Measurements from ENCODE around the gene CHST5. TPM values are rescaled to one million over a fixed set of nuclear protein-coding genes. Genes with fewer than 3 reads are reported as not detected.

CHST5 gene
- total and polyA plus RNA-seq, 2 donors (not counting 3 experiments of a cell fraction or from before 2014, with no cell fraction given) = 0.23 to 0.29 TPM

Other genes starting within 250 kb of the CHST5 start
- 49.6 and 53.8 TPM in 2 replicates for gene CFDP1, start 102.6 kb downstream of the CHST5 start, total RNA-seq
- 12.0 and 17.8 TPM in 2 replicates for gene CFDP1, start 102.6 kb downstream of the CHST5 start, polyA plus RNA-seq
- 22.2 and 24.2 TPM in 2 replicates for gene TMEM170A, start 71.4 kb downstream of the CHST5 start, total RNA-seq
- 10.6 and 12.9 TPM in 2 replicates for gene TMEM170A, start 71.4 kb downstream of the CHST5 start, polyA plus RNA-seq
- gene CHST6, start 40.7 kb downstream of the CHST5 start, total RNA-seq = 0.60 and 0.81 TPM in 2 replicates
- gene CHST6, start 40.7 kb downstream of the CHST5 start, polyA plus RNA-seq = 0.26 and 0.48 TPM in 2 replicates
- 9.4 and 10.0 TPM in 2 replicates for gene TMEM231, start 20.1 kb upstream of the CHST5 start, total RNA-seq
- gene TMEM231, start 20.1 kb upstream of the CHST5 start, polyA plus RNA-seq = 35.8 and 41.7 TPM in 2 replicates
- gene GABARAPL2, start 30.3 kb upstream of the CHST5 start, total RNA-seq = 77.9 and 82.5 TPM in 2 replicates
- 51.9 and 84.5 TPM in 2 replicates for gene GABARAPL2, start 30.3 kb upstream of the CHST5 start, polyA plus RNA-seq
- 56.6 and 57.9 TPM in 2 replicates for gene ADAT1, start 87.2 kb upstream of the CHST5 start, total RNA-seq
- 27.2 and 33.2 TPM in 2 replicates for gene ADAT1, start 87.2 kb upstream of the CHST5 start, polyA plus RNA-seq
- gene KARS1, start 111.6 kb upstream of the CHST5 start, total RNA-seq = 137 and 146 TPM in 2 replicates
- 70.4 and 83.3 TPM in 2 replicates for gene KARS1, start 111.6 kb upstream of the CHST5 start, polyA plus RNA-seq
- gene TERF2IP, start 111.7 kb upstream of the CHST5 start, total RNA-seq = 40.7 and 41.5 TPM in 2 replicates
- gene TERF2IP, start 111.7 kb upstream of the CHST5 start, polyA plus RNA-seq = 17.3 and 19.0 TPM in 2 replicates
- not detected in 2 replicates for gene CPHXL2, start 140.9 kb upstream of the CHST5 start, total RNA-seq
- not detected in 2 replicates for gene CPHXL2, start 140.9 kb upstream of the CHST5 start, polyA plus RNA-seq
- gene DUXB, start 165.4 kb upstream of the CHST5 start, total RNA-seq = not detected in 2 replicates
- gene DUXB, start 165.4 kb upstream of the CHST5 start, polyA plus RNA-seq = not detected in 2 replicates
- not detected in 2 replicates for gene CPHXL, start 190.4 kb upstream of the CHST5 start, total RNA-seq
- not detected in 2 replicates for gene CPHXL, start 190.4 kb upstream of the CHST5 start, polyA plus RNA-seq